H54 (cell line): ENCODE data around the gene DNAAF1.
"Not testable (repeated sequence)": the region's sequence is repeated elsewhere in the genome, so short reads cannot be mapped to it uniquely, and the experiment has no call there.

Source experiments
- DNase-seq: peaks from one replicate; pipeline ENCODE4 v3.0.0; 2011; ENCODE audit warnings: low spot score, mixed read lengths; ENCODE audit not compliant: insufficient read length
- FAIRE-seq: peaks from 3 replicates; lab custom pipeline; 2011; peaks lifted over from hg19 to GRCh38; lab: Jason Lieb, UNC
- POLR2A ChIP-seq: IDR thresholded peaks from 2 replicates; pipeline ENCODE4 v1.6.1; 2011; ENCODE audit warnings: low read depth, mild to moderate bottlenecking, low read length

DNAAF1 gene

GRCh38 chr16:84144859-84145639, at the start of gene DNAAF1, which contains the start of gene HSDL1:
Gene DNAAF1, plus strand, starts transcription at chr16:84145308. Its CDS starts 133 bp downstream, at chr16:84145441.
Gene HSDL1, minus strand, starts transcription at chr16:84145177. Its CDS starts 13,856 bp downstream, at chr16:84131321.
- FAIRE-seq (no peak), DNase-seq (peak; percentile 94)
- TF ChIP-seq POLR2A: peak; percentile 86

- TF ChIP-seq POLR2A: no peak
- FAIRE-seq: no peak
- DNase-seq: no peak
Observed at GRCh38 chr16:84095466-84095865, 49.6 kb upstream of the DNAAF1 start.

GRCh38 chr16:84096447-84097005, 48.6 kb upstream of the DNAAF1 start:
- FAIRE-seq: no peak
- no peak for DNase-seq
- no peak for TF ChIP-seq POLR2A

- DNase-seq (peak; percentile 30), FAIRE-seq (peak; percentile 72)
- no peak for TF ChIP-seq POLR2A
Observed at GRCh38 chr16:84098939-84099338, 46.2 kb upstream of the DNAAF1 start.

GRCh38 chr16:84103678-84104077, 41.4 kb upstream of the DNAAF1 start:
- DNase-seq (no peak), FAIRE-seq (peak; percentile 74)
- no peak for TF ChIP-seq POLR2A

- TF ChIP-seq POLR2A: no peak
- DNase-seq (no peak), FAIRE-seq (no peak)
Observed at GRCh38 chr16:84104231-84104630, 40.9 kb upstream of the DNAAF1 start.

- no peak for TF ChIP-seq POLR2A
- DNase-seq (no peak), FAIRE-seq (no peak)
Observed at GRCh38 chr16:84105301-84105815, 39.8 kb upstream of the DNAAF1 start.

GRCh38 chr16:84105948-84106740, 39.0 kb upstream of the DNAAF1 start:
- no peak for DNase-seq
- TF ChIP-seq POLR2A: no peak
- no peak for FAIRE-seq

GRCh38 chr16:84107921-84108320, 37.2 kb upstream of the DNAAF1 start:
- DNase-seq (no peak), FAIRE-seq (no peak)
- TF ChIP-seq POLR2A: no peak

GRCh38 chr16:84109598-84110335, 35.3 kb upstream of the DNAAF1 start:
- no peak for DNase-seq
- no peak for FAIRE-seq
- TF ChIP-seq POLR2A: no peak

- no peak for DNase-seq
- no peak for FAIRE-seq
- no peak for TF ChIP-seq POLR2A
Observed at GRCh38 chr16:84110527-84110926, 34.6 kb upstream of the DNAAF1 start.

- FAIRE-seq (no peak), DNase-seq (no peak)
- no peak for TF ChIP-seq POLR2A
Observed at GRCh38 chr16:84111525-84111924, 33.6 kb upstream of the DNAAF1 start.

GRCh38 chr16:84111949-84112348, 33.2 kb upstream of the DNAAF1 start:
- FAIRE-seq, DNase-seq: not testable (repeated sequence)
